ENCODE results near the gene LMBRD2.

DNA sequence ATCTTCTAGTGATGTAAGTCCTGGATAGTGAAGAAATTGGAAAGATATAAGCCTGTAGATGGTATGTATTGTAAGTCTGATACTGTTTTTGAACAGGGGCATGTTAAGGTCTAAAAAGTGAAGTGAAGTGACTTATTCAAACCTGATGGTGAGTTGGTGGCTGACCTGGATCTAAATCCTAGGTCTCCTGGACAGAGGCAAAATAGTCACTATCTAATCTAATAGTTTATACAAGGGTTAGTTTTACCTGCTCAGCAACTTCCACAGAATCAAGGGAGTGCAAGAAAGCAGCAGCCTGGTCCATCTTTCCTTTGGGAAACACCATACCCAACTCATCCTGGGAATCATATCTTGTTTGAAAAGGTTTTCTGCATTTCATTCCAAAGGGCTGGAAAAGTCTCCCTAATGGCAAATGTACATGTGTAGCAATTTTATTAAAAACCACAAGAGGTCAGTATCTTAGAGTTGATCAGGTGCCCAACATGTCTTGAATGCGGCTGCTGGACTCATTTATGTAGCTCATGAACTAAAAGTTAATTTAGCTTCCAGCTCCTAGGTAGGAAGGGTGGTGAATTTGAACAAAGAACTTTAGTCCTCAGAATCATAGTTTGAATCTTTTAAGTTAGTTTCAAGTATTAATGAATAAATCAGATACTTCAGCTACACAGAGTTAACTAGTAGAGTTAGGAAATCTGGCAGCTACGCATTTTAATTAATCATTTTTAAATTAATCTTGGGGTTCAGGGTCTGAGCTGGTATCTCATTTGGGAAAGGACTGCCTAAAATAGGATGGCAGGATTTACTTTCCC, 26.2 kb upstream of the LMBRD2 start:
- TF ChIP-seq, protein P1, sequence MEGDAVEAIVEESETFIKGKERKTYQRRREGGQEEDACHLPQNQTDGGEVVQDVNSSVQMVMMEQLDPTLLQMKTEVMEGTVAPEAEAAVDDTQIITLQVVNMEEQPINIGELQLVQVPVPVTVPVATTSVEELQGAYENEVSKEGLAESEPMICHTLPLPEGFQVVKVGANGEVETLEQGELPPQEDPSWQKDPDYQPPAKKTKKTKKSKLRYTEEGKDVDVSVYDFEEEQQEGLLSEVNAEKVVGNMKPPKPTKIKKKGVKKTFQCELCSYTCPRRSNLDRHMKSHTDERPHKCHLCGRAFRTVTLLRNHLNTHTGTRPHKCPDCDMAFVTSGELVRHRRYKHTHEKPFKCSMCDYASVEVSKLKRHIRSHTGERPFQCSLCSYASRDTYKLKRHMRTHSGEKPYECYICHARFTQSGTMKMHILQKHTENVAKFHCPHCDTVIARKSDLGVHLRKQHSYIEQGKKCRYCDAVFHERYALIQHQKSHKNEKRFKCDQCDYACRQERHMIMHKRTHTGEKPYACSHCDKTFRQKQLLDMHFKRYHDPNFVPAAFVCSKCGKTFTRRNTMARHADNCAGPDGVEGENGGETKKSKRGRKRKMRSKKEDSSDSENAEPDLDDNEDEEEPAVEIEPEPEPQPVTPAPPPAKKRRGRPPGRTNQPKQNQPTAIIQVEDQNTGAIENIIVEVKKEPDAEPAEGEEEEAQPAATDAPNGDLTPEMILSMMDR (IDR thresholded peaks at IDR 0.05; ENCODE audit: extremely low read depth in 1 of 2, insufficient read depth in 1 of 2, low read depth in 1 of 2, low read length in 2 of 2): peak; percentile 28 to 33
- TF ChIP-seq POLR2A (IDR thresholded peaks at IDR 0.05; ENCODE audit: low read depth, low read length) (no peak), EZH2 (IDR thresholded peaks at IDR 0.05; ENCODE audit: borderline replicate concordance, low read depth, low read length, severe bottlenecking) (no peak), POLR2AphosphoS5 (IDR thresholded peaks at IDR 0.05; ENCODE audit: insufficient read depth, low read depth, low read length) (no peak), MYC (IDR thresholded peaks at IDR 0.05; ENCODE audit: low read depth, low read length) (no peak), JUN (IDR thresholded peaks at IDR 0.05; ENCODE audit: borderline replicate concordance, insufficient read depth, insufficient read length, low read depth) (no peak), FOS (IDR thresholded peaks at IDR 0.05; ENCODE audit: borderline replicate concordance, insufficient read depth, low read length) (no peak)
- TF ChIP-seq, protein P2, sequence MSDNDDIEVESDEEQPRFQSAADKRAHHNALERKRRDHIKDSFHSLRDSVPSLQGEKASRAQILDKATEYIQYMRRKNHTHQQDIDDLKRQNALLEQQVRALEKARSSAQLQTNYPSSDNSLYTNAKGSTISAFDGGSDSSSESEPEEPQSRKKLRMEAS (IDR thresholded peaks at IDR 0.05; ENCODE audit: insufficient read depth, insufficient read length): no peak

Data from endothelial cell of umbilical vein (primary cell).